Measurements from ENCODE around the gene GZF1. TPM values are rescaled to one million over a fixed set of nuclear protein-coding genes. Genes with fewer than 3 reads are reported as not detected.

GZF1 gene
- total RNA-seq, 4 donors from 2014 or later, result 10.4 to 22.8 (median 21.0) TPM

- peaks cover 25 to 52% (median 36%) of the 10 kb centered on the region in 4 donors for H3K36me3 ChIP-seq
- peaks cover 47 to 67% (median 61%) of the 10 kb centered on the region in 4 donors for H3K4me1 ChIP-seq
- no peak overlapping the region for H3K4me3 ChIP-seq
- intact Hi-C loops (cut with DNase I), result loop anchor here (5.0 kb wide), 1 partner anchor 52 kb away; no protein-coding TSS in a partner anchor
- peak overlapping the region in 2 of 4 donors; percentile 2 to 49 for H3K27ac ChIP-seq (replicated peaks in 1 of 4)
- no peak for TF ChIP-seq POLR2AphosphoS5 (IDR thresholded peaks at IDR 0.05)
- TF ChIP-seq EP300 (IDR thresholded peaks at IDR 0.05), result no peak
- TF ChIP-seq CTCF (IDR thresholded peaks at IDR 0.05), result no peak
- no peak for TF ChIP-seq POLR2A (IDR thresholded peaks at IDR 0.05; ENCODE audit: low read depth)
- H3K27me3 ChIP-seq, result no peaks in the 10 kb centered on the region
- DNase-seq (ENCODE audit: extremely low spot score), result no peak
- H3K9me3 ChIP-seq, result no peaks in the 10 kb centered on the region
- WGBS, result 94% methylated on average over 60 of the region's 65 CpGs
Measured at GRCh38 chr20:23365390-23366165, 3.6 kb downstream of the GZF1 start.

- Histone ChIP-seq H3K4me1 (peaks cover 41 to 60% (median 53%) of the 10 kb centered on the region in 4 donors), H3K4me3 (no peak overlapping the region), H3K27me3 (no peaks in the 10 kb centered on the region), H3K9me3 (no peaks in the 10 kb centered on the region), H3K36me3 (peaks cover 32 to 60% (median 44%) of the 10 kb centered on the region in 4 donors), H3K27ac (replicated peaks in 1 of 4) (peak overlapping the region in 2 of 4 donors; percentile 2 to 24)
- DNase-seq (ENCODE audit: extremely low spot score), result no peak
- 63% methylated on average over 1 of the region's 1 CpG for WGBS
- no peak for TF ChIP-seq CTCF (IDR thresholded peaks at IDR 0.05)
- TF ChIP-seq POLR2A (IDR thresholded peaks at IDR 0.05; ENCODE audit: low read depth), result no peak
- no peak for TF ChIP-seq POLR2AphosphoS5 (IDR thresholded peaks at IDR 0.05)
- TF ChIP-seq EP300 (IDR thresholded peaks at IDR 0.05), result no peak
- intact Hi-C loops (cut with DNase I), result loop anchor here (5.0 kb wide), 1 partner anchor 51 kb away; no protein-coding TSS in a partner anchor
Measured at GRCh38 chr20:23366384-23366783, 4.4 kb downstream of the GZF1 start.

- Histone ChIP-seq H3K4me3 (no peak overlapping the region), H3K36me3 (peaks cover 39 to 74% (median 58%) of the 10 kb centered on the region in 4 donors), H3K9me3 (no peaks in the 10 kb centered on the region), H3K27ac (replicated peaks in 1 of 4) (no peak overlapping the region), H3K4me1 (peaks cover 39 to 58% (median 50%) of the 10 kb centered on the region in 4 donors), H3K27me3 (no peaks in the 10 kb centered on the region)
- TF ChIP-seq CTCF (IDR thresholded peaks at IDR 0.05), result no peak
- DNase-seq (ENCODE audit: extremely low spot score), result no peak
- intact Hi-C loops (cut with DNase I), result loop anchor here (5.0 kb wide), 1 partner anchor 50 kb away; no protein-coding TSS in a partner anchor
Measured at GRCh38 chr20:23367770-23368169, 5.8 kb downstream of the GZF1 start.

GRCh38 chr20:23368316-23369071 lies 6.5 kb downstream of the GZF1 start:
- WGBS, result 94% methylated on average over 2 of the region's 2 CpGs
- DNase-seq (ENCODE audit: extremely low spot score), result no peak
- intact Hi-C loops (cut with DNase I), result loop anchor here (5.0 kb wide), 1 partner anchor 49 kb away; no protein-coding TSS in a partner anchor
- H3K27me3 ChIP-seq, result no peaks in the 10 kb centered on the region
- H3K27ac ChIP-seq (replicated peaks in 1 of 4), result no peak overlapping the region
- TF ChIP-seq CTCF (IDR thresholded peaks at IDR 0.05) (no peak), EP300 (IDR thresholded peaks at IDR 0.05) (no peak), POLR2AphosphoS5 (IDR thresholded peaks at IDR 0.05) (no peak), POLR2A (IDR thresholded peaks at IDR 0.05; ENCODE audit: low read depth) (no peak)
- no peaks in the 10 kb centered on the region for H3K9me3 ChIP-seq
- no peak overlapping the region for H3K4me3 ChIP-seq
- peaks cover 45 to 81% (median 65%) of the 10 kb centered on the region in 4 donors for H3K36me3 ChIP-seq
- H3K4me1 ChIP-seq, result peaks cover 32 to 51% (median 43%) of the 10 kb centered on the region in 4 donors

Measured in esophagus muscularis mucosa (tissue), 4 donors.